Immature natural killer cell (primary cell): ENCODE results near the gene RSPRY1. TPM values are rescaled to one million over a fixed set of nuclear protein-coding genes. Genes with fewer than 3 reads are reported as not detected.
"Not testable (repeated sequence)": the region's sequence is repeated elsewhere in the genome, so short reads cannot be mapped to it uniquely, and the experiment has no call there.

Experiments used
- DNase-seq, 3 donors: peaks; one replicate each; pipeline ENCODE4 v3.0.0; 2022; ENCODE audit warnings: mixed read lengths in 1 of 3
- H3K27ac Mint-ChIP-seq, 6 donors: one replicate each; pipeline ENCODE4 v1.8.0; 2020; ENCODE audit warnings: mixed read lengths in 6 of 6, mild to moderate bottlenecking in 5 of 6, inconsistent platforms in 4 of 6, moderate library complexity in 3 of 6
- H3K27me3 Mint-ChIP-seq, 3 donors: one replicate each; pipeline ENCODE4 v1.8.0; 2020 to 2021; ENCODE audit warnings: low read depth in 3 of 3, mild to moderate bottlenecking in 3 of 3, mixed read lengths in 3 of 3, moderate library complexity in 3 of 3, inconsistent platforms in 1 of 3
- H3K36me3 Mint-ChIP-seq, 3 donors: one replicate each; pipeline ENCODE4 v1.8.0; 2020; ENCODE audit warnings: mixed read lengths in 3 of 3, inconsistent platforms in 2 of 3, mild to moderate bottlenecking in 2 of 3
- H3K4me1 Mint-ChIP-seq, 2 donors: one replicate each; pipeline ENCODE4 v1.8.0; 2020; ENCODE audit warnings: inconsistent platforms in 2 of 2, mild to moderate bottlenecking in 2 of 2, mixed read lengths in 2 of 2, moderate library complexity in 1 of 2
- H3K4me3 Mint-ChIP-seq, 5 donors: one replicate each; pipeline ENCODE4 v1.8.0; 2020; ENCODE audit warnings: mild to moderate bottlenecking in 5 of 5, mixed read lengths in 5 of 5, inconsistent platforms in 3 of 5, moderate library complexity in 3 of 5
- H3K9me3 Mint-ChIP-seq, 6 donors: one replicate each; pipeline ENCODE4 v1.8.0; 2020; ENCODE audit warnings: mild to moderate bottlenecking in 6 of 6, mixed read lengths in 6 of 6, inconsistent platforms in 4 of 6, moderate library complexity in 3 of 6
- polyA plus RNA-seq, 3 donors: library from polyadenylated mRNA; unstranded; fragments of 300-500 nt; fragmentation: Illumina TruSeq; gene quantifications; one replicate each; pipeline ENCODE4 v1.2.3, GENCODE V29; 2021

The RSPRY1 gene
- polyA plus RNA-seq, 3 donors from 2014 or later: 22.5 to 31.8 (median 24.7) TPM

DNA sequence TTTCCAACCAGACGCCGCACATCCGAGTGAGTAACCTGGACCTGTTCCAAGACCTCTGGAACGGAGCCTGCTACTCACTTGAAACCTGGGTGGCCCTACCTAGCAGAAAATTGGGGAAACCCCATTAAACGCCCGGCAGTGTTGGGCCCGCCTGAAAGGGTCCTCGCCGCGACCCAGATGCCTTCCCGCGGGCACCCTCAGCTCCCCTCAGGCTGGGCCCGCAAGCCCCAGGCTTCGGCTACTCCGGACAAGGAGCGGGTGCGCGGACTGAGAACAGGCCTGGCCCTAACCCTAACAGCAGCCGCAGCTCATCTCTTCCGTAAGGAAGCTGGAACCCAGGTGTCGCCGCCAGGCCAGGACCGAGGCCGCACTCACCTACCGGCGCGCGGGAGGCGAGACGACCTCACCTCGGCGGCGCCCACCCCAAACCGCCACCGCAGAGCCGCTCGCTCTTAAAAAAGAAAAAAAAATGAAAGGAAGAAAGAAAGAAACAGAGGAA lies 634 bp upstream of the RSPRY1 start:
- Mint-ChIP-seq H3K4me3 (peak overlapping the region; percentile 96 to 100 (median 99)), H3K9me3 (no peaks in the 10 kb centered on the region), H3K27ac (peak overlapping the region; percentile 94 to 98 (median 97)), H3K4me1 (peaks cover 53 to 68% of the 10 kb centered on the region in 2 donors), H3K27me3 (peaks cover 4 to 15% (median 13%) of the 10 kb centered on the region in 3 donors), H3K36me3 (no peaks in the 10 kb centered on the region)
- no peak for DNase-seq

- Mint-ChIP-seq H3K27ac (peak overlapping the region; percentile 94 to 98 (median 97)), H3K4me1 (peaks cover 48 to 59% of the 10 kb centered on the region in 2 donors), H3K4me3 (peak overlapping the region; percentile 96 to 100 (median 99)), H3K36me3 (no peaks in the 10 kb centered on the region), H3K27me3 (peaks cover 4 to 13% (median 13%) of the 10 kb centered on the region in 3 donors), H3K9me3 (no peaks in the 10 kb centered on the region)
- DNase-seq: peak; percentile 10 to 16 (median 14)
These were observed 1.0 kb downstream of the RSPRY1 start for GRCh38 chr16:57186872-57187854.

DNA sequence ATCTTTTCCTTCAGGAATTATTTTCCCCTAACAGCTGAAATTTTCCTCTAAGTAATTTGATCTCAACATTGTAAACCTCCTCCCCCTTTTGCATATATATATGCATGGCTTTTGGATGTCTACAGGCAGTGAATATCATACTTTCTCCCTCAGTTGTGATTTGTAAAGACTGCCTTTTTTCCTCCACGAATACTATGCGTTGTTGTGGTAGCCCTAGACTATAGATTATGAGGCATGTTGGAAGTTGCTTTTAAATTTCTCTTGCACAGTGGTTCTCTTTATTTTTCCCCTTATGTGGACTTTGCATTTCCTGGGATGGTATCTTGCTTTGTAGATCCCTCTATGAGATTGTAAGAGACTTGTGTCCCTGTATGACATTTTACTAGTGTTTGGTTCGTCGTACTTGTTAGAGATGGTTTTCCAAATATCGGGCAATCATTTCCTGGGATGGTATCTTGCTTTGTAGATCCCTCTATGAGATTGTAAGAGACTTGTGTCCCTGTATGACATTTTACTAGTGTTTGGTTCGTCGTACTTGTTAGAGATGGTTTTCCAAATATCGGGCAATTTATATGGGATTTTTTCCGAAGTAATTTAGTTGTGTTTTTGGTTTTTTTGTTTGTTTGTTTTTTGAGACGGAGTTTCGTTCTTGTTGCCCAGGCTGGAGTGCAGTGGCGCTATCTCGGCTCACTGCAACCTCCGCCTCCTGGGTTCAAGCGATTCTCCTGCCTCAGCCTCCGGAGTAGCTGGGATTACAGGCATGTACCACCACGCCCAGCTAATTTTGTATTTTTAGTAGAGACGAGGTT lies 2.0 kb downstream of the RSPRY1 start:
- Mint-ChIP-seq H3K4me3 (peak overlapping the region; percentile 61 to 100 (median 99)), H3K27me3 (peaks cover 4 to 15% (median 13%) of the 10 kb centered on the region in 3 donors), H3K4me1 (peaks cover 47 to 58% of the 10 kb centered on the region in 2 donors), H3K27ac (peak overlapping the region; percentile 8 to 97 (median 76))
- not testable (repeated sequence) for H3K36me3 Mint-ChIP-seq, H3K9me3 Mint-ChIP-seq, DNase-seq

- peaks cover 47 to 58% of the 10 kb centered on the region in 2 donors for H3K4me1 Mint-ChIP-seq
- no peaks in the 10 kb centered on the region for H3K36me3 Mint-ChIP-seq
- H3K27ac Mint-ChIP-seq: peak overlapping the region in 2 of 6 donors; percentile 17 to 40
- peak overlapping the region in 4 of 5 donors; percentile 13 to 53 (median 47) for H3K4me3 Mint-ChIP-seq
- peaks cover 4 to 15% (median 13%) of the 10 kb centered on the region in 3 donors for H3K27me3 Mint-ChIP-seq
- no peaks in the 10 kb centered on the region for H3K9me3 Mint-ChIP-seq
- no peak for DNase-seq
These were observed 2.5 kb downstream of the RSPRY1 start for GRCh38 chr16:57188711-57189002.

- not testable (repeated sequence) for H3K36me3 Mint-ChIP-seq, H3K9me3 Mint-ChIP-seq, DNase-seq, H3K4me3 Mint-ChIP-seq
- peak overlapping the region in 1 of 6 donors; percentile 46 for H3K27ac Mint-ChIP-seq
- H3K4me1 Mint-ChIP-seq: peaks cover 38 to 57% of the 10 kb centered on the region in 2 donors
- H3K27me3 Mint-ChIP-seq: peaks cover 4 to 15% (median 13%) of the 10 kb centered on the region in 3 donors
These were observed 3.4 kb downstream of the RSPRY1 start for GRCh38 chr16:57189527-57189926.

DNA sequence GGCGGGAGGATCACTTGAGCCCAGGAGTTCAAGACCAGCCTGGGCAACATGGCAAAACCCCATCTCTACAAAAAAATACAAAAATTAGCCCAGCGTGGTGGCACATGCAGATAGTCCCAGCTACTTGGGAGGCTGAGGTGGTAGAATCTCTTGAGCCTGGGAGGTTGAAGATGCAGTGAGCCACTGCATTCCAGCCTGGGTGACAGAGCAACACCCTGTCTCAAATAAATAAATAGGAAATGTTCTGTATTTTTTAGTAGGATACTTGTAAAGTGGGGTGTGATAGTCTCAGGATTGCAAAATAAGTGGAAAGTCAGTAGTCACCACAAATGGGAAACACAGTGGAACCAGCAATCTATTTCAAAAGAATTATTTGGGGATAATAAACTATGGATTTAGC lies 4.0 kb downstream of the RSPRY1 start:
- Mint-ChIP-seq H3K9me3 (no peaks in the 10 kb centered on the region), H3K4me3 (no peak overlapping the region), H3K4me1 (peaks cover 32 to 53% of the 10 kb centered on the region in 2 donors), H3K27ac (peak overlapping the region in 1 of 6 donors; percentile 46), H3K36me3 (no peaks in the 10 kb centered on the region), H3K27me3 (peaks cover 4 to 15% (median 13%) of the 10 kb centered on the region in 3 donors)
- no peak for DNase-seq

DNA sequence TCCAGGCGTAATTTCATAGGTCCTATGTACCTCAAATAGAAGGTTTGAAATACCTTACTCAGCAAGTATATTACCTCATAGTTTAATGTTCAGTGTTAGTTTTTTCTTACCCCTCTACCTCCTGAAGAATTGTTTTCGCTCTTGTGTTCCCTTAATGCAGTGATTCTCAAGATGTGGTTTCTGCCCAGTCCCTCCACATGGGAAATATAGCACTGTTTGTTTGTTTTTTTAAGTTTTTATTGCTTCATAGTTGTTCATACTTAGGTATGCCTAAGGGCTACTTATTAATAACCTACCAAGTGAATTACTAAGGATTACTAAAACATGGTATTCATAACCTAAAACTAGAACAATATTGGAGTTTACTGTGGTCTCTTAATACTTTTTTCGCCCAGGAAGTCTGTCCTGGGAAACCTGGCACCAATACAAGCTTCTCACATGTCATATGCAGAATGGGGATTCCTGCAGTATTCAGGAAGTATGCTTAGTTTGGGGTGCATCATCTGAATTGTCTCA lies 5.0 kb downstream of the RSPRY1 start:
- H3K4me1 Mint-ChIP-seq: peaks cover 23 to 46% of the 10 kb centered on the region in 2 donors
- no peak overlapping the region for H3K4me3 Mint-ChIP-seq
- H3K36me3 Mint-ChIP-seq: no peaks in the 10 kb centered on the region
- peaks cover under 1 to 6% (median 5%) of the 10 kb centered on the region in 3 donors for H3K27me3 Mint-ChIP-seq
- H3K27ac Mint-ChIP-seq: no peak overlapping the region
- H3K9me3 Mint-ChIP-seq: no peaks in the 10 kb centered on the region
- DNase-seq: no peak

DNA sequence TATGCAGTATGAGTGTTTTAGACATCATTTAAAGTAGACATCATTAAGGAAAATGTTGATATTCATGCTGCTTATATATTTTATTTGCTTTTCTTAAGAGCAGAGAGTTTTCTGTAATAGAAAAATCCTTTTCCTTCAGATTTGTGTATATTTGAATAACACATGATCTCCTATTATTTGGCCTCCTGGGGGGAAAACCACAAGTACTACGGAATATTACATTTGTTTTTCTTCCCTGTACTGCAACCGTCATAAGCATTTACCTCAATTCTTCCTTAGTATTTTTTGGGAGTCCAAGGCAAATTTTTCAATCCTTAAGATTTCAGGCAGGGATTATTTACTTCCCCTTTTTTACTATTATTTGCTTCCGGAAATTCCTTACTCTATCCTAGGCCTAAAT lies 6.0 kb downstream of the RSPRY1 start:
- H3K4me3 Mint-ChIP-seq: no peak overlapping the region
- no peak overlapping the region for H3K27ac Mint-ChIP-seq
- no peaks in the 10 kb centered on the region for H3K36me3 Mint-ChIP-seq
- no peak for DNase-seq
- peaks cover 15 to 47% of the 10 kb centered on the region in 2 donors for H3K4me1 Mint-ChIP-seq
- H3K27me3 Mint-ChIP-seq: peaks cover 0 to 2% (median 0%) of the 10 kb centered on the region in 3 donors
- no peaks in the 10 kb centered on the region for H3K9me3 Mint-ChIP-seq

- no peaks in the 10 kb centered on the region for H3K9me3 Mint-ChIP-seq
- peaks cover 0 to 2% (median 0%) of the 10 kb centered on the region in 3 donors for H3K27me3 Mint-ChIP-seq
- no peak overlapping the region for H3K27ac Mint-ChIP-seq
- no peak for DNase-seq
- H3K4me1 Mint-ChIP-seq: peaks cover 8 to 41% of the 10 kb centered on the region in 2 donors
- no peak overlapping the region for H3K4me3 Mint-ChIP-seq
- no peaks in the 10 kb centered on the region for H3K36me3 Mint-ChIP-seq
These were observed 6.8 kb downstream of the RSPRY1 start for GRCh38 chr16:57192720-57193486.

GRCh38 chr16:57194512-57194911 lies 8.4 kb downstream of the RSPRY1 start:
- Mint-ChIP-seq H3K36me3 (no peaks in the 10 kb centered on the region), H3K9me3 (no peaks in the 10 kb centered on the region), H3K27me3 (peaks cover 0 to 2% (median 0%) of the 10 kb centered on the region in 3 donors), H3K27ac (no peak overlapping the region), H3K4me3 (no peak overlapping the region), H3K4me1 (peaks cover 2 to 39% of the 10 kb centered on the region in 2 donors)
- DNase-seq: no peak

GRCh38 chr16:57196286-57196685 lies 10.2 kb downstream of the RSPRY1 start:
- H3K27ac Mint-ChIP-seq: no peak overlapping the region
- H3K4me1 Mint-ChIP-seq: peaks cover 0 to 39% of the 10 kb centered on the region in 2 donors
- DNase-seq: no peak
- peaks cover 0 to 2% (median 0%) of the 10 kb centered on the region in 3 donors for H3K27me3 Mint-ChIP-seq
- no peaks in the 10 kb centered on the region for H3K9me3 Mint-ChIP-seq
- no peaks in the 10 kb centered on the region for H3K36me3 Mint-ChIP-seq
- H3K4me3 Mint-ChIP-seq: no peak overlapping the region

GRCh38 chr16:57196753-57197152 lies 10.6 kb downstream of the RSPRY1 start:
- Mint-ChIP-seq H3K27ac (no peak overlapping the region), H3K4me3 (no peak overlapping the region), H3K9me3 (no peaks in the 10 kb centered on the region), H3K27me3 (peaks cover 0 to 2% (median 0%) of the 10 kb centered on the region in 3 donors), H3K36me3 (no peaks in the 10 kb centered on the region), H3K4me1 (peaks cover 0 to 39% of the 10 kb centered on the region in 2 donors)
- DNase-seq: no peak

DNA sequence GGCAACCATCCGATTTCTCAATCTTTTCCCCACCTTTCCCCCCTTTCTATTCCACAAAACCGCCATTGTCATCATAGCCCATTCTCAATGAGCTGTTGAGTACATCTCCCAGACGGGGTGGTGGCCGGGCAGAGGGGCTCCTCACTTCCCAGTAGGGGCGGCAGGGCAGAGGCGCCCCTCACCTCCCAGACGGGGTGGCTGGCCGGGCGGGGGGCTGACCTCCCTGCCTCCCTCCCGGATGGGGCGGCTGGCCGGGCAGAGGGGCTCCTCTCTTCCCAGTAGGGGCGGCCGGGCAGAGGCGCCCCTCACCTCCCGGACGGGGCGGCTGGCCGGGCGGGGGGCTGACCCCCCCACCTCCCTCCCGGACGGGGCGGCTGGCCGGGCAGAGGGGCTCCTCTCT lies 14.2 kb downstream of the RSPRY1 start:
- not testable (repeated sequence) for H3K36me3 Mint-ChIP-seq, H3K27ac Mint-ChIP-seq, DNase-seq, H3K4me3 Mint-ChIP-seq, H3K9me3 Mint-ChIP-seq, H3K27me3 Mint-ChIP-seq
- H3K4me1 Mint-ChIP-seq: peaks cover 4 to 27% of the 10 kb centered on the region in 2 donors
